Esophagus (tissue), 2 donors: ENCODE data around the gene WWOX. TPM values are rescaled to one million over a fixed set of nuclear protein-coding genes. Genes with fewer than 3 reads are reported as not detected.
A peak's percentile ranks its signal among the peaks of the same experiment; 100 is the strongest.

Experiments
- H3K27ac ChIP-seq, 2 donors: one replicate each; pipeline ENCODE4 v1.5.1; 2013; ENCODE audit warnings: low read depth in 2 of 2, mild to moderate bottlenecking in 2 of 2, inconsistent platforms in 1 of 2, low read length in 1 of 2, moderate library complexity in 1 of 2
- H3K27me3 ChIP-seq, 2 donors: one replicate each; pipeline ENCODE4 v1.6.1; 2013; ENCODE audit warnings: low read length in 2 of 2, control low read depth in 1 of 2, mild to moderate bottlenecking in 1 of 2; ENCODE audit not compliant: insufficient read depth in 2 of 2, control insufficient read depth in 1 of 2
- H3K36me3 ChIP-seq, 2 donors: one replicate each; pipeline ENCODE4 v1.6.1; 2013; ENCODE audit warnings: low read length in 1 of 2; ENCODE audit not compliant: control insufficient read depth in 2 of 2, insufficient read depth in 2 of 2
- H3K4me1 ChIP-seq, 2 donors: one replicate each; pipeline ENCODE4 v1.6.1; 2013; ENCODE audit warnings: low read length in 1 of 2; ENCODE audit not compliant: control insufficient read depth in 2 of 2, insufficient read depth in 2 of 2
- H3K4me3 ChIP-seq, 2 donors: one replicate each; pipeline ENCODE4 v1.5.1; 2013; ENCODE audit warnings: low read length in 2 of 2, mild to moderate bottlenecking in 2 of 2, low read depth in 1 of 2, moderate library complexity in 1 of 2
- H3K9me3 ChIP-seq, 2 donors: one replicate each; pipeline ENCODE4 v1.6.1; 2013; ENCODE audit warnings: mild to moderate bottlenecking in 2 of 2, low read depth in 1 of 2, low read length in 1 of 2, moderate library complexity in 1 of 2; ENCODE audit not compliant: control insufficient read depth in 2 of 2, insufficient read depth in 1 of 2
- WGBS, 2 donors: extraction: QIAGEN DNeasy Blood & Tissue Kit; methylation state at CpG; one replicate each; pipeline ENCODE4 v1.1.7; 2013; 5-methylcytosine and 5-hydroxymethylcytosine counted together
- polyA plus RNA-seq, 2 donors: library from polyadenylated mRNA; stranded (reverse); fragments of 200-250 nt; gene quantifications; one replicate each; pipeline ENCODE4 v1.2.3, GENCODE V29; 2013
- donor health status: healthy with polysubstance abuse.
- donor health status: Bipolar disorder and iron deficiency.

Gene WWOX
- polyA plus RNA-seq, 2 donors: 6.4 to 9.1 TPM

GRCh38 chr16:79008036-79008868, 908.8 kb downstream of the WWOX start:
- no peaks in the 10 kb centered on the region for H3K9me3 ChIP-seq
- no peak overlapping the region for H3K4me3 ChIP-seq
- no peaks in the 10 kb centered on the region for H3K27me3 ChIP-seq
- no peaks in the 10 kb centered on the region for H3K36me3 ChIP-seq
- H3K4me1 ChIP-seq: no peaks in the 10 kb centered on the region
- H3K27ac ChIP-seq: peak overlapping the region in 1 of 2 donors; percentile 63
- WGBS, 2 donors: 78% methylated on average over 9 of the region's 9 CpGs

GRCh38 chr16:79008869-79009179, 909.4 kb downstream of the WWOX start:
- Histone ChIP-seq H3K4me1 (no peaks in the 10 kb centered on the region), H3K36me3 (no peaks in the 10 kb centered on the region), H3K27ac (no peak overlapping the region), H3K9me3 (no peaks in the 10 kb centered on the region), H3K4me3 (no peak overlapping the region), H3K27me3 (no peaks in the 10 kb centered on the region)
- WGBS, 2 donors: 40 to 67% methylated on average over 7 of the region's 7 CpGs

GRCh38 chr16:79009896-79010295, 910.4 kb downstream of the WWOX start:
- Histone ChIP-seq H3K36me3 (no peaks in the 10 kb centered on the region), H3K9me3 (no peaks in the 10 kb centered on the region), H3K4me1 (no peaks in the 10 kb centered on the region), H3K4me3 (no peak overlapping the region), H3K27me3 (no peaks in the 10 kb centered on the region), H3K27ac (no peak overlapping the region)
- WGBS, 2 donors: 88% methylated on average over 4 of the region's 4 CpGs

GRCh38 chr16:79011282-79011681, 911.8 kb downstream of the WWOX start:
- WGBS, 2 donors: 96 to 97% methylated on average over 3 of the region's 3 CpGs
- Histone ChIP-seq H3K4me3 (no peak overlapping the region), H3K4me1 (no peaks in the 10 kb centered on the region), H3K36me3 (no peaks in the 10 kb centered on the region), H3K27me3 (no peaks in the 10 kb centered on the region), H3K9me3 (no peaks in the 10 kb centered on the region), H3K27ac (no peak overlapping the region)

GRCh38 chr16:79012671-79013434, 913.4 kb downstream of the WWOX start:
- Histone ChIP-seq H3K4me3 (no peak overlapping the region), H3K36me3 (no peaks in the 10 kb centered on the region), H3K4me1 (no peaks in the 10 kb centered on the region), H3K9me3 (no peaks in the 10 kb centered on the region), H3K27me3 (no peaks in the 10 kb centered on the region), H3K27ac (no peak overlapping the region)
- 46 to 62% methylated on average over 15 of the region's 15 CpGs for WGBS, 2 donors

GRCh38 chr16:79013930-79014660, 914.6 kb downstream of the WWOX start:
- Histone ChIP-seq H3K27ac (no peak overlapping the region), H3K27me3 (no peaks in the 10 kb centered on the region), H3K4me3 (no peak overlapping the region), H3K4me1 (no peaks in the 10 kb centered on the region), H3K9me3 (no peaks in the 10 kb centered on the region), H3K36me3 (no peaks in the 10 kb centered on the region)
- WGBS, 2 donors: 85 to 87% methylated on average over 17 of the region's 17 CpGs

- H3K4me1 ChIP-seq: no peaks in the 10 kb centered on the region
- no peaks in the 10 kb centered on the region for H3K27me3 ChIP-seq
- H3K36me3 ChIP-seq: no peaks in the 10 kb centered on the region
- H3K4me3 ChIP-seq: no peak overlapping the region
- WGBS, 2 donors: 86 to 88% methylated on average over 13 of the region's 13 CpGs
- no peak overlapping the region for H3K27ac ChIP-seq
- no peaks in the 10 kb centered on the region for H3K9me3 ChIP-seq
These were observed 919.4 kb downstream of the WWOX start for GRCh38 chr16:79018650-79019429.

- Histone ChIP-seq H3K27ac (no peak overlapping the region), H3K27me3 (no peaks in the 10 kb centered on the region), H3K4me1 (no peaks in the 10 kb centered on the region), H3K9me3 (no peaks in the 10 kb centered on the region), H3K36me3 (no peaks in the 10 kb centered on the region), H3K4me3 (no peak overlapping the region)
- WGBS, 2 donors: 74 to 78% methylated on average over 3 of the region's 3 CpGs
These were observed 920.0 kb downstream of the WWOX start for GRCh38 chr16:79019431-79019830.

- H3K27ac ChIP-seq: no peak overlapping the region
- peaks cover 0 to 2% of the 10 kb centered on the region in 2 donors for H3K9me3 ChIP-seq
- no peaks in the 10 kb centered on the region for H3K36me3 ChIP-seq
- H3K4me3 ChIP-seq: no peak overlapping the region
- H3K27me3 ChIP-seq: no peaks in the 10 kb centered on the region
- H3K4me1 ChIP-seq: no peaks in the 10 kb centered on the region
- WGBS, 2 donors: 66 to 72% methylated on average over 9 of the region's 9 CpGs
These were observed 922.7 kb downstream of the WWOX start for GRCh38 chr16:79021991-79022630.
